Gastrocnemius medialis (tissue), 4 donors: ENCODE results near the gene TENM3. TPM values are rescaled to one million over a fixed set of nuclear protein-coding genes. Genes with fewer than 3 reads are reported as not detected.
"Not testable (repeated sequence)": the region's sequence is repeated elsewhere in the genome, so short reads cannot be mapped to it uniquely, and the experiment has no call there.

Experiments used
- ATAC-seq, 2 donors: fragments of 150-250 bp; one replicate each; pipeline ENCODE4 v1.9.1; 2016
- DNase-seq, 2 donors: peaks; one replicate each; pipeline ENCODE4 v3.0.0-alpha.2; 2019
- H3K27ac ChIP-seq, 4 donors: fragments of 200-600 bp; sonication (generic); 1 replicate in 1 of 4; 2 replicates in 3 of 4; pipeline ENCODE4 v1.5.1; 2016 to 2018; ENCODE audit warnings: mild to moderate bottlenecking in 2 of 4, moderate library complexity in 1 of 4
- H3K27me3 ChIP-seq, 3 donors: fragments of 200-600 bp; sonication (generic) in 2 of 3; 1 replicate in 1 of 3; 2 replicates in 2 of 3; pipeline versions ENCODE4 v1.5.1 to v1.6.0; 2016 to 2019; ENCODE audit warnings: mild to moderate bottlenecking in 1 of 3, moderate library complexity in 1 of 3
- H3K36me3 ChIP-seq, 2 donors: fragments of 200-600 bp; sonication (generic) in 1 of 2; one replicate each; pipeline ENCODE4 v1.5.1; 2017 to 2018
- H3K4me1 ChIP-seq, 2 donors: fragments of 200-600 bp; sonication (generic) in 1 of 2; one replicate each; pipeline ENCODE4 v1.5.1; 2016 to 2017; ENCODE audit warnings: mild to moderate bottlenecking in 2 of 2
- H3K4me3 ChIP-seq, 4 donors: fragments of 200-600 bp; sonication (generic) in 3 of 4; 1 replicate in 1 of 4; 2 replicates in 3 of 4; pipeline ENCODE4 v1.5.1; 2016 to 2019; ENCODE audit warnings: mild to moderate bottlenecking in 2 of 4
- H3K9me3 ChIP-seq, 3 donors: fragments of 200-600 bp; sonication (generic) in 2 of 3; 1 replicate in 1 of 3; 2 replicates in 2 of 3; pipeline ENCODE4 v1.5.1; 2016 to 2019
- CTCF ChIP-seq, 5 experiments: fragments of 450-650 bp in 3 of 5; fragments of 200-600 bp in 2 of 5; sonication (generic) in 2 of 5; IDR thresholded peaks in 4 of 5; conservative IDR thresholded peaks in 1 of 5; 1 replicate in 4 of 5; 2 replicates in 1 of 5; pipeline ENCODE4 v1.5.1; 2016 to 2019; ENCODE audit warnings: antibody characterized with exemption in 5 of 5, mild to moderate bottlenecking in 3 of 5, moderate library complexity in 3 of 5
- POLR2A ChIP-seq, 2 donors: fragments of 450-650 bp; IDR thresholded peaks; one replicate each; pipeline ENCODE4 v1.6.1; 2017; ENCODE audit warnings: antibody characterized with exemption in 2 of 2, mild to moderate bottlenecking in 2 of 2, moderate library complexity in 2 of 2
- in situ Hi-C, 4 donors: fragments of 200-750 bp; cut with MboI; loops; one replicate each; pipeline versions ENCODE4 v1.15.0 to v1.8.0; 2017; ENCODE audit warnings: low sequenced_read_pairs in 4 of 4
- intact Hi-C: fragments of 100-400 bp; cut with DNase I; formaldehyde crosslinking; loops from one replicate; pipeline ENCODE4 v1.15.1; 2023; ENCODE audit warnings: low total_unique reads
- total RNA-seq, 4 donors: library from RNA; depleted of rRNA; stranded (reverse); fragments of >200 nt; gene quantifications; one replicate each; pipeline versions ENCODE4 v1.1.0 to v1.2.3, GENCODE V29; 2016

TENM3 gene
- 10 to 100 TPM in 3 of 4 donors, 1 to 10 TPM in 1; 8.3 to 16.2 (median 12.3) TPM for total RNA-seq

DNA sequence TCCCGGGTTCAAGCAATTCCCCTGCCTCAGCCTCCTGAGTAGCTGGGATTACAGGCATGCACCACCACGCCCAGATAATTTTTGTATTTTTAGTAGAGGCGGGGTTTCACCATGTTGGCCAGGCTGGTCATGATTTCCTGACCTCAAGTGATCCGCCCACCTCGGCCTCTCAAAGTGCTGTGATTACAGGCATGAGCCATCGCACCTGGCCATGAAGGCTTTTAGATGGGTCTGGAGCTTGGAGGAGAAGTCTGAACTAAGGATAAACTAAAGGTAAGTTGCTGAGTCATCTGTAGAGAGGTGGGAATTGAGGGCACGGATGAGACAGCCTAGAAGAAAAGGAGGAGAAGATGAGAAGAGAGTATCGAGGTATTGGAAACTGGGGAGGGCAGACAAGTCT is at the start of gene TENM3:
Gene TENM3, plus strand, starts transcription at position 199 of the 400 bp plus-strand sequence. CDS start 80,619 bp downstream, outside the sequence.
- intact Hi-C loops, in situ Hi-C loops, H3K36me3 ChIP-seq, H3K9me3 ChIP-seq, DNase-seq, H3K4me3 ChIP-seq, H3K27me3 ChIP-seq, H3K27ac ChIP-seq, ATAC-seq, H3K4me1 ChIP-seq: not testable (repeated sequence)

- H3K36me3 ChIP-seq: no peaks in the 10 kb centered on the region
- TF ChIP-seq POLR2A (IDR thresholded peaks at IDR 0.05): no peak
- TF ChIP-seq CTCF (IDR thresholded peaks at IDR 0.05 in 4 of 5, conservative IDR thresholded peaks at IDR 0.05 in 1 of 5): no peak
- no peak overlapping the region for H3K4me3 ChIP-seq
- H3K9me3 ChIP-seq: no peaks in the 10 kb centered on the region
- in situ Hi-C loops (no loop called here), intact Hi-C loops (no loop called here)
- ATAC-seq: no peak
- DNase-seq: no peak
- H3K4me1 ChIP-seq: no peaks in the 10 kb centered on the region
- H3K27me3 ChIP-seq: no peaks in the 10 kb centered on the region
- no peak overlapping the region for H3K27ac ChIP-seq
Measured at GRCh38 chr4:182194091-182194824, 48.9 kb upstream of the TENM3 start.

GRCh38 chr4:182197611-182198010 is 45.6 kb upstream of the TENM3 start:
- H3K27ac ChIP-seq: no peak overlapping the region
- H3K9me3 ChIP-seq: no peaks in the 10 kb centered on the region
- no peak for TF ChIP-seq POLR2A (IDR thresholded peaks at IDR 0.05)
- no peak for TF ChIP-seq CTCF (IDR thresholded peaks at IDR 0.05 in 4 of 5, conservative IDR thresholded peaks at IDR 0.05 in 1 of 5)
- no peaks in the 10 kb centered on the region for H3K36me3 ChIP-seq
- in situ Hi-C loops: no loop called here
- intact Hi-C loops: no loop called here
- DNase-seq: no peak
- no peaks in the 10 kb centered on the region for H3K4me1 ChIP-seq
- no peak for ATAC-seq
- no peak overlapping the region for H3K4me3 ChIP-seq
- H3K27me3 ChIP-seq: no peaks in the 10 kb centered on the region

DNA sequence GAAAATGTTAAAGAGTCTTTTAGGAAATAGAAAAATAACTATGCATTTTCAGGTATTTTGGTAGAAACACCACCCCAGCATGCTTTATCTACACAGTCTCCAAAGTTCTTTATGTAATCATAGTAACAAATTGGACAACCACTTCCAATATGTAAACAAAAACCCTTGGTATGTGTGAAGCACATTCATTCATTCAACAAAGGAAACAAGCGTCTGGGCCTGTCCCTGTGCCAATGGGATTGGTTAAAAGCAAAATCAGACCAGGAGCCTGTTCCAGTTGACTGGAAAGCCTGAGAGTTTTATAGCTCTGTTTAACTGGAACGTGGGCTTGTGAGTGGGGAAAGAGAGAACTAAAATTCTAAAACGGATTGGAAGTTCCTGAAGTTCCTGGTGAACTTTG is 41.3 kb upstream of the TENM3 start:
- ATAC-seq: no peak
- in situ Hi-C loops: no loop called here

DNA sequence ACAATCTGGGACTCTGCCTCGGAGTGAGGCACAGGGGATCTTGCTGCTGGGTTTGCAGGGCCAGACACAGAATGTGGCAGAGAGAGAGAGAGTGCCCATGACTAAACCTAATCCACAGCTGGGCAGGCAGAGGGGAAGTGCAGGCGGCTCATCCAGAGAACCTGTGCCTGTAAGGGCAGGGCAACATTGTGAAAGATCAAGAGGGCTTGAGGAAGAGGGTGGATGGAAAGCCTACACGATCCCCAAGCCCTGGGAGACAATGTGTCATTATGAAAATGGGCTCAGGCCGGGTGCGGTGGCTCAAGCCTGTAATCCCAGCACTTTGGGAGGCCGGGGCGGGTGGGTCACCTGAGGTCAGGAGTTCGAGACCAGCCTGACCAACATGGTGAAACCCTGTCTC is 40.6 kb upstream of the TENM3 start:
- no peaks in the 10 kb centered on the region for H3K36me3 ChIP-seq
- intact Hi-C loops: no loop called here
- TF ChIP-seq CTCF (IDR thresholded peaks at IDR 0.05 in 4 of 5, conservative IDR thresholded peaks at IDR 0.05 in 1 of 5) (no peak), POLR2A (IDR thresholded peaks at IDR 0.05) (no peak)
- no peak overlapping the region for H3K4me3 ChIP-seq
- ATAC-seq (no peak), DNase-seq (no peak)
- peaks cover 0 to under 1% of the 10 kb centered on the region in 2 donors for H3K4me1 ChIP-seq
- H3K27ac ChIP-seq: no peak overlapping the region
- peaks cover 0 to 3% (median 0%) of the 10 kb centered on the region in 3 donors for H3K27me3 ChIP-seq
- H3K9me3 ChIP-seq: no peaks in the 10 kb centered on the region
- in situ Hi-C loops: no loop called here

More for the DNA sequence above, 41.3 kb upstream of the TENM3 start:
- H3K27ac ChIP-seq: no peak overlapping the region
- intact Hi-C loops: no loop called here
- no peak overlapping the region for H3K4me3 ChIP-seq
- no peak for TF ChIP-seq CTCF (IDR thresholded peaks at IDR 0.05 in 4 of 5, conservative IDR thresholded peaks at IDR 0.05 in 1 of 5)
- H3K36me3 ChIP-seq: no peaks in the 10 kb centered on the region
- peaks cover 0 to 3% (median 0%) of the 10 kb centered on the region in 3 donors for H3K27me3 ChIP-seq
- no peak for DNase-seq
- no peaks in the 10 kb centered on the region for H3K4me1 ChIP-seq
- H3K9me3 ChIP-seq: no peaks in the 10 kb centered on the region
